Esophagus (tissue), 2 donors: ENCODE results near the gene ZNF214. TPM values are rescaled to one million over a fixed set of nuclear protein-coding genes. Genes with fewer than 3 reads are reported as not detected.
"Not testable (repeated sequence)": the region's sequence is repeated elsewhere in the genome, so short reads cannot be mapped to it uniquely, and the experiment has no call there.

Source experiments
- H3K27ac ChIP-seq, 2 donors: one replicate each; pipeline ENCODE4 v1.5.1; 2013; ENCODE audit warnings: low read depth in 2 of 2, mild to moderate bottlenecking in 2 of 2, inconsistent platforms in 1 of 2, low read length in 1 of 2, moderate library complexity in 1 of 2
- H3K27me3 ChIP-seq, 2 donors: one replicate each; pipeline ENCODE4 v1.6.1; 2013; ENCODE audit warnings: low read length in 2 of 2, control low read depth in 1 of 2, mild to moderate bottlenecking in 1 of 2; ENCODE audit not compliant: insufficient read depth in 2 of 2, control insufficient read depth in 1 of 2
- H3K36me3 ChIP-seq, 2 donors: one replicate each; pipeline ENCODE4 v1.6.1; 2013; ENCODE audit warnings: low read length in 1 of 2; ENCODE audit not compliant: control insufficient read depth in 2 of 2, insufficient read depth in 2 of 2
- H3K4me1 ChIP-seq, 2 donors: one replicate each; pipeline ENCODE4 v1.6.1; 2013; ENCODE audit warnings: low read length in 1 of 2; ENCODE audit not compliant: control insufficient read depth in 2 of 2, insufficient read depth in 2 of 2
- H3K4me3 ChIP-seq, 2 donors: one replicate each; pipeline ENCODE4 v1.5.1; 2013; ENCODE audit warnings: low read length in 2 of 2, mild to moderate bottlenecking in 2 of 2, low read depth in 1 of 2, moderate library complexity in 1 of 2
- H3K9me3 ChIP-seq, 2 donors: one replicate each; pipeline ENCODE4 v1.6.1; 2013; ENCODE audit warnings: mild to moderate bottlenecking in 2 of 2, low read depth in 1 of 2, low read length in 1 of 2, moderate library complexity in 1 of 2; ENCODE audit not compliant: control insufficient read depth in 2 of 2, insufficient read depth in 1 of 2
- WGBS, 2 donors: extraction: QIAGEN DNeasy Blood & Tissue Kit; methylation state at CpG; one replicate each; pipeline ENCODE4 v1.1.7; 2013; 5-methylcytosine and 5-hydroxymethylcytosine counted together
- polyA plus RNA-seq, 2 donors: library from polyadenylated mRNA; stranded (reverse); fragments of 200-250 nt; gene quantifications; one replicate each; pipeline ENCODE4 v1.2.3, GENCODE V29; 2013
- donor health status: healthy with polysubstance abuse.
- donor health status: Bipolar disorder and iron deficiency.

Gene ZNF214
- polyA plus RNA-seq, 2 donors, result 0.45 to 0.46 TPM

DNA sequence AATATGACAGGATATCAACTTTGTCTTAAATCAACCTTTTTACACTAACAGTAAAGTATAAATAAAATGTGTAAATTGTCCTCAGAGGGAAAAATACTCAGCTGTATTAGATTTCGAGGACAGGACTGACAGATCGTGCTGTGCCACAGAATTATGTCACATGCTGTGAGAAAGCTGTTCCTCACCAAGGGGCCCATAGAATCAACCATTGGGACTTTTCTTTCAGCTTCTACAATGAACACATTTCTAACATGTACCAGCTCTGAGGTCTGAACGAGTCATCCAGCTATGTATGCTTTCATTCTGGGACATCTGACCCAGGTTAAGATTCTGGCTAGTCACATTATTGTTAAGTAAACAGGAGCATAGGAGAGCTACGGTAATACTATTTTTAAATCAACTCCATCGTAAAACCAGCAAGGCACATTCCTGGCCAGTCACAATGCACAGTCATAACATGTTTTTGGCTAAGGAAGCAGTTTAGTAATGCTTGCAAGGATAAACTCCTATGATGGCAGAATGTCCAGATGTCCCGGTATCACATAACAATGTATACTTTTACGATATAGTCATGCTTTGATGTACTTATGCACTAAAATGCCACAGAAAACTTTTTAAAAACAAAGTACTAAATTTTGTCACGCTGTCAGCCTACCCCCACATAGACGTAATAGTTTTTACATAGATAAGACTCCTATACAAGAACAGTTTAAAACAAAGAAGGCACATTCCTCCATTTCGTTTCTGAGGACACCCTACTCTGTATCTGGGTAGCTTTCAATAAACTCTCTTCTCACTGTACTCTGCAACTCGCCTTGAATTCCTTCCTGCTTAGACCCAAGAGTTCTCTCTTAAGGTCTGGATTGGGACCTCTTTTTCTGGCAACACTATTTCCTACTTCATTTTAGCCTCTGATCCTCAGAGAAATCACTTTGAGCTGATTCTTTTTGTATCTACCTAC, 27.4 kb downstream of the ZNF214 start:
- Histone ChIP-seq H3K4me3 (no peak overlapping the region), H3K4me1 (no peaks in the 10 kb centered on the region), H3K27me3 (no peaks in the 10 kb centered on the region), H3K36me3 (no peaks in the 10 kb centered on the region), H3K27ac (no peak overlapping the region), H3K9me3 (no peaks in the 10 kb centered on the region)
- WGBS, 2 donors, result 39 to 50% methylated on average over 11 of the region's 11 CpGs

- no peaks in the 10 kb centered on the region for H3K27me3 ChIP-seq
- H3K4me1 ChIP-seq, result no peaks in the 10 kb centered on the region
- WGBS, 2 donors, result 63 to 66% methylated on average over 2 of the region's 2 CpGs
- no peak overlapping the region for H3K4me3 ChIP-seq
- no peak overlapping the region for H3K27ac ChIP-seq
- H3K9me3 ChIP-seq, result no peaks in the 10 kb centered on the region
- H3K36me3 ChIP-seq, result no peaks in the 10 kb centered on the region
These were observed 28.1 kb downstream of the ZNF214 start for GRCh38 chr11:6992026-6992425.

GRCh38 chr11:6991227-6991626, 28.9 kb downstream of the ZNF214 start:
- Histone ChIP-seq H3K9me3 (no peaks in the 10 kb centered on the region), H3K36me3 (no peaks in the 10 kb centered on the region), H3K4me3 (no peak overlapping the region), H3K4me1 (no peaks in the 10 kb centered on the region), H3K27ac (no peak overlapping the region), H3K27me3 (no peaks in the 10 kb centered on the region)
- WGBS, 2 donors, result 69 to 71% methylated on average over 6 of the region's 6 CpGs

GRCh38 chr11:6988506-6988905, 31.6 kb downstream of the ZNF214 start:
- Histone ChIP-seq H3K4me3 (no peak overlapping the region), H3K4me1 (no peaks in the 10 kb centered on the region), H3K27me3 (no peaks in the 10 kb centered on the region), H3K9me3 (no peaks in the 10 kb centered on the region), H3K36me3 (no peaks in the 10 kb centered on the region), H3K27ac (no peak overlapping the region)

- Histone ChIP-seq H3K27me3 (no peaks in the 10 kb centered on the region), H3K4me1 (no peaks in the 10 kb centered on the region), H3K9me3 (no peaks in the 10 kb centered on the region), H3K36me3 (no peaks in the 10 kb centered on the region), H3K27ac (no peak overlapping the region), H3K4me3 (no peak overlapping the region)
- 54 to 63% methylated on average over 1 of the region's 1 CpG for WGBS, 2 donors
These were observed 33.7 kb downstream of the ZNF214 start for GRCh38 chr11:6986487-6986886.

- H3K4me3 ChIP-seq, result no peak overlapping the region
- no peaks in the 10 kb centered on the region for H3K9me3 ChIP-seq
- H3K4me1 ChIP-seq, result no peaks in the 10 kb centered on the region
- WGBS, 2 donors, result 67 to 69% methylated on average over 2 of the region's 2 CpGs
- no peaks in the 10 kb centered on the region for H3K27me3 ChIP-seq
- H3K36me3 ChIP-seq, result no peaks in the 10 kb centered on the region
- no peak overlapping the region for H3K27ac ChIP-seq
These were observed 40.8 kb downstream of the ZNF214 start for GRCh38 chr11:6979365-6979764.

GRCh38 chr11:6969854-6970253, 50.3 kb downstream of the ZNF214 start:
- not testable (repeated sequence) for H3K27me3 ChIP-seq, H3K36me3 ChIP-seq, H3K9me3 ChIP-seq, H3K27ac ChIP-seq, H3K4me3 ChIP-seq, H3K4me1 ChIP-seq
- WGBS, 2 donors, result 66 to 75% methylated on average over 4 of the region's 4 CpGs

DNA sequence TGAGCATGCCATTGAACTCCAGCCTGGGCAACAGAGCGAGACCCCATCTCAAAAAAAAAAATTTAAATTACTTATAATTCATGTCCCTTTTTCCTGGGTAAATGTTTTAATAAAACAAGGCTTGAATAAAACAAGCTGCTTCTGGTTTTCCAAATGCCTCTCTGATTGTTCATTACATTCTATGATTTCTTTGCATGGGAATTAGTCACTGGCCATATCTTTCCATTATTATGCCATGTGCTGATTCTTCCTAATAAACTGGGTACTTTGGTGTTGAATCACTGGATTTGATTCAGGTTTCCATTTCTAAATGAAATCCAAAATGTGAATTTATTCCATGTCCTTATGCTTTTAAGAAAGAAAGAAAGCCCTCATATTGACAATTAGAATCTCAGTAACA, 51.3 kb downstream of the ZNF214 start:
- Histone ChIP-seq H3K4me3 (no peak overlapping the region), H3K27ac (no peak overlapping the region), H3K9me3 (peaks cover 0 to 2% of the 10 kb centered on the region in 2 donors), H3K27me3 (no peaks in the 10 kb centered on the region), H3K4me1 (no peaks in the 10 kb centered on the region), H3K36me3 (no peaks in the 10 kb centered on the region)
- 90 to 100% methylated on average over 1 of the region's 1 CpG for WGBS, 2 donors

DNA sequence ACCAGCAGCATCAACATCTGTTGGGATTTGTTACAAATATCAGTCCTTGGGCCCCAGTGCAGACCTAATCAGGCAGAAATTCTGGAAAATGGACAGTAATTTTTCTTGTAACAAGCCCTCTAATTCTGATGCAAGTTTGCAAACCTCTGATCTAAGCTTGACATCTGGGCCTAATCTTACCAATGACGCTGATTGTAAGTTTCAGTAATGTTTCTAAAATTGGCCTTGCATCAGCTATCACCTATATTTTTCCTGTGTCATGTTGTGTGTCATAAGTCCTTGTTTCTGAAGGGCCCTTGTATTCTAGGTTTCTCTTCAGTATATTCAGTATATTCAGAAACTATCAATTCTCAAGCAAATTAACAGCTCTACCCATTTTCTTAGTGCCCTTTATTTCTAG, 57.5 kb downstream of the ZNF214 start:
- H3K27me3 ChIP-seq, result no peaks in the 10 kb centered on the region
- H3K27ac ChIP-seq, result no peak overlapping the region
- WGBS, 2 donors, result 92 to 97% methylated on average over 1 of the region's 1 CpG
- peaks cover 0 to 2% of the 10 kb centered on the region in 2 donors for H3K9me3 ChIP-seq
- H3K36me3 ChIP-seq, result no peaks in the 10 kb centered on the region
- H3K4me3 ChIP-seq, result no peak overlapping the region
- H3K4me1 ChIP-seq, result no peaks in the 10 kb centered on the region

GRCh38 chr11:6962141-6962540, 58.0 kb downstream of the ZNF214 start:
- H3K27ac ChIP-seq, result no peak overlapping the region

More at GRCh38 chr11:6962141-6962540, 58.0 kb downstream of the ZNF214 start:
- Histone ChIP-seq H3K9me3 (peaks cover 0 to 2% of the 10 kb centered on the region in 2 donors), H3K4me3 (no peak overlapping the region), H3K36me3 (no peaks in the 10 kb centered on the region), H3K27me3 (no peaks in the 10 kb centered on the region), H3K4me1 (no peaks in the 10 kb centered on the region)
